HG03280 (cell line): Measurements from ENCODE around the gene MINDY3.
A peak's percentile ranks its signal among the peaks of the same experiment; 100 is the strongest.
"Not testable (repeated sequence)": the region's sequence is repeated elsewhere in the genome, so short reads cannot be mapped to it uniquely, and the experiment has no call there.

Experiments
- ATAC-seq: cut with Tn5 transposase; IDR thresholded peaks from one replicate; pipeline ENCODE4 v1.9.1; 2021; ENCODE audit warnings: mild to moderate bottlenecking, moderate library complexity; ENCODE audit not compliant: unreplicated experiment

MINDY3 gene

DNA sequence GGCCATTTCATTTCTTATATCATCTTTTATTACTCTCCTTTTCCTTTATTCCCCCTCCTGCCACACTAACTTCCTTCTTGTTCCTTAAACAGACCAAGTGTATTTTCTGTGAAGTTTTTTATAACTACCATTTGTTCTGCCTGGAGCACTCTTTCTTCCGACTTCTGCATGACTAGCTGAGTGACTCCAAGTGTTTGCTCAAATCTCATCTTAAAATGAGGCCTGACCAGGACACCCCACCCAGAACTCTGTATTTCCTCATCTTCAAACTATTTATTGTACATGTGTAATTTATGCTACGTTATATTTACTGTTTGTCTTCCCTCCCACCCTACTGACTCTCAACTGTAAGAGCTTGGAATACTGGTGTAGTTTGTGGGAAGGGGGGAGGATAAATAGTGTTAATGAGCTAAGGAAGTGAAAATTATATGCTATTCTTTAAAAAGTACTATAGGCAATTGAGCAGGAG lies 3.2 kb downstream of the MINDY3 start:
- no peak for ATAC-seq

DNA sequence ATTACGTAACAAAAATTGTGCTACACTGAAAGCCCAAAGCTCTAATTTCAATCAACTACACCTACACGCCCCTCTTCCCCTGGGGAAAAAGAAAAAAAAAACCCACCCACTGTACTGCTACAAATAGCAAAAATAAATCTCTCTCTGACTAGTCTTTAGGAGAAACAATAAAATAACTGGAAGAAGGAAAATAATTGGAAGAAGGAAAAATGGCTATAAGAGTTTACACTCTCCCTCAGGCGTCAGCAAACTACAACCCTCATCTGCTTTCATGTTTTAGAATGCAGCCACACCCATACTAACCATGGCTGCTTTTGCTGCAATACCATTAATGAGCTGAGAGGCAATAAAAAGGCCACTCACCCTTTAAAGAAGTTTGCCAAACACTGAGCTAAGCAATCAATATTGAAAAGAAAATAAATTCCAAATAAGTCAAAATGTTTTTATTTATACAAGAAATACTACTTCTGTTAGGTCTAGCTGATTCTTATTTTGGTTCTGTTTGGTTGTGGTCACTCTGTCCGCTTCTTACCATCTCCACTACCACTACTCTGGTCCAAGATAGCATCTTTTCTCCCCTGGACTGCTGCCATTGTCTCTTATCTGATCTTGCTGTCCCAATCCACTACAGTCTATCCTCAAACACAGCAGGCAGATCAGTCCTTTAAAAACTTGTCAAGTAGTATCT lies 3.8 kb downstream of the MINDY3 start:
- no peak for ATAC-seq

DNA sequence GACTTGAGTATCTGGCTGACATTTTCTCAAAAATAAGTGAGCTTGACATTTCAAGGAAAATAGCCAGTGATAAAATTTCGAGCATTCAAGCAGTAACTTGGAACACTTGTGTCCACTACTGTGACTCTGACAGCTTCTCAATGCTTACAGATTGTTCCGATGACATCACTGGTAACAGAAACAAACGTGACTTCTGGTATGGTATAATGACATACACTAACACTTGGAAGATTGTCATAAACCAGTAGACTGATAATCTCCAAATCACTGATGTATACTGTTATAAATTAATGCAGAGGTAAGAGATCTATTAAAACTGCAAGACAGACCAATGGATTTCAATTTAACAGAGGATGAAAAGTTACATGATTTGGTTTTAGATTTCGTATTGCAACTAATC lies 6.5 kb downstream of the MINDY3 start:
- ATAC-seq: no peak

DNA sequence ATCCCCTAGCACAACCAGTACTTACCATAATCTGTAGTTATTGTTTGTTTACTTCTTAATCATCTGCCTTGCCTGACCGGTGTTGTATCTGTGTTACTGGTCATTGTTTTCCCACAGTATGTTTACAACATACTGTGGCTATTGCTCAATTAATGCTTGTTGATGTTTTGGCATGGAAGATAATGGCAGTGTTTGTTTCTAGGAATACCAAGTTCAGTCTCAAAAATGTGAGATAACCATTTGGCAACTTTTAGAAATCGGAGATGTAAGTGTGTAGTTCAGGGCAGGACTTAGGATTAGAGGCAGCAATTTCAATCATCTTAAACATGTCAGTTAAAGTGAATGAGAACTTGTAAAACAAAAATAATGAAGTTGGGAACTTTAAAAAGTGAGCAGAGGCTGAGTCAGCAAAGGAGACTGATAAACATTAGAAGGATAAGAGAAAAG lies 8.2 kb downstream of the MINDY3 start:
- ATAC-seq: no peak

DNA sequence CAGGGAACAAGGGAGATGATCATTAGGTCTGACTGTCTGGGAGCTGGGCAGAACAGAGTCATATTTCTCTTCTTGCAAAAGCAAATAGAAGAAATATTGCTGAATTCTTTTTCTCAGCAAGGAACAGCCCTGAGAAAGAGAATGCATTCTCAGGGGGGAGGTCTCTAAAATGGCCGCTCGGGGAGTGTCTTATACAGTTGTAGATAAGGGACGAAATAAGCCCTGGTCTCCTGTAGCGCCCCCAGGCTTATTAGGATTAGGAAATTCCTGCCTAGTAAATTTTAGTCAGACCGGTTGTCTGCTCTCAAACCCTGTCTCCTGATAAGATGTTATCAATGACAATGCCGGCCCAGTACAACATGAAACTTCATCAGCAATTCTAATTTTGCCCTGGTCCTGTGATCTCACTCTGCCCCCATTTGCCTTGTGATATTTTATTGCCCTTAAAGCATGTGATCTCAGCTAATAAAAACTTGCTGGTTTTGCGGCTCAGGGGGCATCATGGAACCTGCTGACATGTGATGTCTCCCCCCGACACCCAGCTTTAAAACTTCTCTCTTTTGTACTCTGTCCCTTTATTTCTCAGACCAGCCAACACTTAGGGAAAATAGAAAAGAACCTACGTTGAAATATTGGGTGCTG lies 9.8 kb downstream of the MINDY3 start:
- not testable (repeated sequence) for ATAC-seq

DNA sequence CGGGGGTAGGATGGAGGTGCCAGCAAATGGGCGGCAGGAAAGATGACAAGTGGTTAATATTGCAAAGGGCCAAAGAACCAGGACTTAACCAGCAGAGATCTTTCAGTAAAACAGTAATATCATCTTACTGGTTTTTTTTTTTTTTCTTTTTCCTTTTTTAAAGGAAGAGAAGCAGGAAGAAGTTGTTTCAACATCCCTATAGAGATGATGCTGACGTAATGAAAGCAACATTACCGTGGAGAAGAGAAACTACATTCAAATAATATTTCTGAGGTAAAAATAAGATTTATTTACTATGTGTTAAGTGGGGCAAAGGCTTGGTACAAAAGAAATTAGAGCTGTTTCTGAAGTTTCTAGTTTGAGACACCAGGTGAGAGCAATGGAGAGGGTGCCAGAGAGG lies 11.0 kb downstream of the MINDY3 start:
- no peak for ATAC-seq

DNA sequence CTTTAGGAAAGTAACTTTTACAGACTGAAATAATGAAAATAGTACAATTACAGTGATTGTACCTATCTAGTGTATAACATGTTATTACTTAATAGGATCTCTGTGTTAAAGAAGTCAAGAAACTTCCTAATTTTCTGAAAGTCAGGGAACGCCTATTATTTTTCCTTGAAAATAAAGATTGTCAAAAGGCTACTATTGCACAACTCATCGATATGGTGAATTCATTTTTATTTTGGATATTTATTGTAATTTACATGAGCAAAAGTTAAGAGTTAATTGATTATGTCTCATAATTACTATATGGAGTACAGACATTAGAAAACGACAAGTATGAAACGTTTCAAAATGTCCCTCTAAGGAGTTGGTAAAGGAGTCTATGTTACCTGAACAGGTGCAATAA lies 12.8 kb downstream of the MINDY3 start:
- ATAC-seq: no peak

DNA sequence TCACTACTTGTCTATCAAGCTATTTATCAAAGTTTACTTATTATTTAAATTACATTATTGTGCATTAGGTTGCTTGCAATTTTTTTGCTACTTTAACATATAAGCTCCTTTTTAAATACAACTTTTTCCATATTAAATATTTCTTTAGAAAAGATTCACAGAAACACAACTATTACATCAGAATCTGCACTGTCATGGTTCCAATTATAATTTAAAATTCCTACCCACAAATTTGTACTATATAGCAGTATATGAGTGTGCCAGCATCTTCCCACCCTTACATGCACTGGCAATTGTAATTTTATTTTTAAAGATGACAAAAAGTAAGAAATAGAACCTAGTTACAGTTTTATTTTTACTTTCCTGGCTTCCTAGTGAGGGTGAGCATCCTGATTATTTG lies 15.8 kb downstream of the MINDY3 start:
- no peak for ATAC-seq

DNA sequence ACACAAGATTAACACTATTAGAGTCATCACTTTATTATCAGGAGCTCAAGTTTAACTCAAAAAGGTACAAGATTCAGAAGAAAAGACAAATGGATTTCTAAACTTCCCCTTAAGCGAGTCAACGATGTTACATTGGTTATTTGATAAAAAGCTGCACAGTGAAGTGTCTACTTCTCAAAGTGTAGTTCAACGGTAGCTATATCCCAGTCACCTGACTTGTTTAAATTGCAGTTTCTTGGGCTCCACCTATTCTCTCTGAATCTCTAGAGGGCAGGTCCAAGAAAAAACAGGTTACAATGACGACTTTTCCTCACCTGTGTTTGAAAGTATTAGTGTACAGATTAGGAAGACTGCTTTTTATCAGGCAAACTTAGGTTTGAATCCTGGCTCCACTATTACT lies 16.6 kb downstream of the MINDY3 start:
- no peak for ATAC-seq

DNA sequence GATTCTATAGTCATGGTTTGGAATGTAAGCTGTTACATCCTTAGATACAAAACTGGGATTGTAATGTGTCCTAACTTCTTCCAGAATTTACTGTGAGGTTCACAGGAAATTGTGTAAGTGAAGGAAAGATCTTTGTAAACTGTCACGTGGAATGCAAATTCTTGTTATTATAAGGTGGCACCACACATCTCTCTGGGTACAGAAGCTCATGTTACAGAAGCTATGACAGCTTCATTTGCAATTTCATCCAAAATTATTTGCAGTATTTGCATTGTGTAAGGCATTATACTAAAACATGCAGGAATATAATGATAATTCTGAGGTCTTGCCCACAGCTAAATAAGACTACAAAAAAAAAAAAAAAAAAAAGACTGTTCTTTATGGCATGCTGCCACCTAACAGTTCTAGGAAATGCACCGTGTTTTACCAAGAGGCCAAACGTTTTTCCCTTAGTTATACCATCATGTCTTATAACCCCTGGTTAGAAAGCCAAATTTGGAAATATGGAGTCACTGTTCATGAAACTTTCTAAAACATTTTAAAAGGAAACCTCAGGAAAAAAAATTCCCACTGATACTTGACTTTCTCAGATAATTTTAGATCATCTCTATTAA lies 17.6 kb downstream of the MINDY3 start:
- ATAC-seq: no peak

DNA sequence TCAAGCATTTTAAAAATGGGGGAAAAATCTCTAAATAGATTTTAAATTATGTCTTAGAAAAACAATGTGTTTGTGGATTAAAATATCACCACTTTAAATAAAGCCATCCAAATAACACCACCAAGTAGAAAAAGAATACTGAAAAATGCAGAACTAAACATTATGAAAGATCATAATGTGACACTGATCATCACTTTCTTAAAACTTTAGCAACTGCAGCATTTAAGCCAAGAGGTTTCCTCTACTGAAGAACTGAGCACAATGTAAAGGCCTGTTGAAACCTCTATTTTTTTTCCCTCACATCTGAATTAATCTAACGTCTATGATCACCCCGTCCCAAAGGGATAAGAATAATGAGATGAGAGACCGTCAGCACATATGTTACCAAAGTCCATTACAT lies 18.6 kb downstream of the MINDY3 start:
- no peak for ATAC-seq

DNA sequence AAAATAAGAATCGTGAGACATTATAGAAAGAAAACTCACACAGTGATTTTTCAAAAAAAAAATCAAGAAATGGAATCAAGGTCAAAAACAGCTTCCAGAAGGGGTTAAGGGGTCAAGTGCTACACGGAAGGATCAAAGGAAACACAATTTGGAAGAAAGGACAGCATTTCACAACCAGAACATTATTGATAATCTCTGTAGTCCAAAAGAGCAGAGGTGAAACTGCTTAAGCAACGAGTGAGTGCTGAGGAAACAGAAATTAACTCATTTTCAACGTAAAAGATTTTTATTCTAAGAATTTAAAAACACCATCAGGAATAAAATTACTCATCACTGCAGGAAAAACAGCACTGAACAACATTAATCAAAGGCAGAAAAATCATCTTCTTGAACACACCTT lies 23.5 kb downstream of the MINDY3 start:
- no peak for ATAC-seq

DNA sequence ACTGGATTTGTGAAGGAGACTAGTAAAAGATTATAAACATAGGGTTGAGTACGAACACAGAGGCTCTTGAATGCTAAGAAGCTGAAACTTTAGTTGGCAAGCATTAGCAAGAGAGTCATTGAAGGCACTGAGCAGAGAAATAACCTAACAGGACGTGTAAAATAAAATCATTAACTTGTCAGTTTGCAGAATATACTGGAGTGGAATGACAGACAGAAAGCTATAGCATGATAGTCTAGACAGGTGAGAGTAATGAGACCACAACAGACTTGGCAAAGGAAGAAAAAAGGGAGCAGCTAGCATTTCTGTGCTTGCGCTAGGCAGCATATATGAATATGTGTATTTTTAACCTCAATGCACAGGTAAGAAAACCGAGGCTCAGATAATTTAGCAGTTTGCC lies 30.8 kb downstream of the MINDY3 start:
- ATAC-seq: no peak

DNA sequence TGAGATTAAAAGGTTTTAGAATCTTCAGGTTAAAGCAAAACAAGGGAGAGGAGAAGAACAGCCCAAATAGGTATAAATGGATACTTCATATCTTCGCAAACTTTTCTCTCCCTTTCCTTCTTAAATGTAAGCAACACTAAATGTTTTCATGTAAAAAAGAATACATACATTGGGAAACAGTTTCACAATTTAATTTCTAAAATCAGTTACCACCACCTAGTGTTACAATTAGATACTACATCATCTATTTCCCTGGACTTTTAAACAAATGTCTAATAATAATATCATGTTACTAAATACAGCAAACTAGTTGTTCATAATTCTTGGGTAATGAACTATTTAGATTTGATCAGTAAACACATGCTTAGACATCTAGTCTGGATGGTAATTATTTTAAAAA lies 35.8 kb downstream of the MINDY3 start:
- no peak for ATAC-seq

DNA sequence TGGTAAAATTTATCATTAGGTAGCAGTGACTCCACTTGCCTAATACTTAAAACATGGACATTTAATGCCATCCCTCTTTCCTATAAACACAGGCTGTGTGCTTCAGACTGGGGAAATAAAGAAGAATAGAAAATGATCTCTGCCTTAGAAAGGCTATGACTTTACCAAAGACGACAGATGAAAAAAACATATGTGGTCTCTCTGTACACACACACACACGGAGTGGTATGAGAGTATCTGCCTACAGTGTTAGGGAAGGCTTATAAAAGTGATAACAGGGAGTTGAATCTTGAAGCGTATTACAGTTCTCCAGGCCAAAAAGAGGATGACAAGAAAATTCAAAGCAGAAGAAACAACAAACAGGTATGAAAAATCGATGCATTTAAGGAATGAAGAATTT lies 38.2 kb downstream of the MINDY3 start:
- no peak for ATAC-seq

DNA sequence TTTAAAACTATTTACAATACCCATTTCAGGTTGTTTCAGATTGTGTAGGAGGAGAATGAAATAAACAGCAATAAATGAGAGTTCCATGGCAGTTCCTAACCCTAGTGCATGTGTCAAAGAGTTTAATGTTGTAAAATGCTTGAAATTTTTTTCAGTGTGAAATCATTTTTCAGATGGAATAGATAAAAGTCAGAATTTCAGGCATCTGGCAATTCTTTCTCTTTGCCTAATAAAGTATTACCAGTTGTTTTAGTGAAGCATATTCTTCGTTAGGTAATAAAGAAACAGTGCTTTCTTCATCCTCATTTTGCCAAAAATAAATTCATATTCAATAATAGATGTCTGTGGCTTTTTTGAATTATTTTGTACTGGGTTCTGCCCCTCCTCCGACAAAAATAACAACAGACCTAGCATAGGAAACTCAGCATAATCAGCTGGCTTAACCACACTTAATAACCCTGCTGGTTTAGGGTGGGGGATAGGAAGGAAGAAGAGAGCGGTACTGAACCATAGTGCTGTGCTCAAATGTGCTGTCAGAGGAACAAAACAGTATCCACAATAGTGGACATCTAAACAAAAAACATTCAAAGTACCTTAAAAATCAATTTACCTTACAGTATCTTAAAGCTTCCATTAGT lies 39.1 kb downstream of the MINDY3 start:
- no peak for ATAC-seq

DNA sequence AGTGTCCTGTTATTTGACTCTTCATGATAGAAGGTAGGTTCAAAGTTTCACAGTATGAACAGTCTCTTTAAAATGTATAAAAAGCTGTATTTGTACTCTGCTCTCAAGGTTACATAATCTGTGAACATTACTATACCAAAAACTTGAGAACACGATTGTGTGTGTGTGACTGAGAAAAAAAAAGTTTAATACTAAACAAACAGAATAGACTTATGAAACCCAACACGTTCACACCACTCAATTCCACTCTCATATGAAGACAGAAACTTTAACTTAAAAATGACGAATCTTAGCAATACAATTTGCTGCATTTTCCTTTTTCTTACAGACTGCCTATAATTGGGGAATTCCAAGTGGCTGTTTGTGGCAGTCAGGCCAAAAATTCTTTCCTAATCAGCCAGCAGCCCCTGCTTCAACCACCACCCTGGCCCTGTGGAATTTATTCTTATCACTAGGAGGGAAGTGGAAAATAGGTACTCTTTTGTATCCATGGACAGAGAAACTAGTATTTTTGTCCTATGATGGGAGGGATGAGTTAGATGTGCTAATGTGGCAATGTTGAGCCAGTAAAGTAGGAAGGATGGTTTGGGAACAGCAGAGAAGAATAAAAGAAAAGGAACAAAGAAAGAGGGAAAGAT lies 42.8 kb downstream of the MINDY3 start:
- no peak for ATAC-seq

DNA sequence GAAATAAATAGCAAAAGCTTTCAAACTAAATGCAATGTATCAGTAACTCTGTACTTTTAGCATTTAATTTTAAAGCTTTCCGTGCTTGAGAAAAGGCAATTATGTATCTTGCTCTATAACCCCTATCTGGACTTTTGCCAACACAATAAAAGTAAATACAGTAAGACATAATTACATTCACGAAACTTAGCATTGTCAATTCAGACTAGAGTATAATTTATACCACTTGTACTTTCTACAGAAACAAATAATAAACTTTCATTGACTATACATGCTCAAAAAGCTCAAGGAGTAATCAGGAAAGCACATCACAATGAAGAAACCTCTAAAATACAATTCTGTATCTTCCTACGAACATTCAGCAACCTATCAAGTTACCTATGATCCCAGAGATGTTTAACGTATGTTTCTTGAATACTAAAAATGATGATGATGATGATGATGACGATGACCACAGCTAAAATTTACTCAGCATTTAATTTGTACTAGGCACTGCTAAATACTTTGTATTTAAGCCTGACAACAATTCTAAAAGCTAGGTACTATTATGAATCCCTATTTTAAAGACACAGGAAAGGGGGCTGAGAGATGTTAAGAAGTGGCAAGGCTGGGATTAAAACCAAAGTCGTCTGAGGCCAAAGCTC lies 44.9 kb downstream of the MINDY3 start:
- ATAC-seq: no peak

DNA sequence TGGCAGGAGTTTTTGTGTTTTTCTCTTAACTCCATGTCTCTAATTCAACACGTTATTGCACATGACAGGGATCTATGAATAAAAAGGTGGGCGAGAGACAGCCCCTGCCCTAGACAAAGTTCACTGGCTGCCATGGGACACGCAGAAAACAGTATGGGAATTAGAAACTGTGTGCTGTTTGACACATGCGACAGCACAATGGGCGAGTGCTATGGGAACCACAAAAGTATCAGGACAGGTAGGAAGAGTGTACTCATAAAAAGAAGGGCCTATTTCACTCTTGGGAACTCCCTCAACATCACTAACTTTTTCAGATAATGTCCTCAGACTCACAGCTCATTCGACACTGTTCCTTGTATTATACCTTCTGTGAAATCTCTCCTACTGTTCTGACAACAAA lies 45.7 kb downstream of the MINDY3 start:
- peak; percentile 61 for ATAC-seq

DNA sequence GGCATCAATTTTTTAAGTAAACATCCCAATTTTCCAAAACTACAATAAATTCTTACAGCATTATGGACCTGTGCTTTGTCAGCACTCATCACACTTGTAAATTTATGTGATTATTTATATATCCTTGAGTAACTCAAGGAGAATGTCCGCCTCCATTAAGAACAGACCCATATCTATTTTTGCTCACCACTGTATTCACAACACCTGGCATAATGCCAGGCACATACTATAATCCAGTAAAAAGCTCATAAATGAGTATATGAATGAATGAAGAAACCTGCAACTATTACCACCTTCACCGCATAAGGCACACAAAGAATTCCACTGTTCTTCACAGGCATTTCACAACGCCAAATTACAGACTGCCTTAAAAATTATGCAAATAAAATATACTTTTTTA lies 46.9 kb downstream of the MINDY3 start:
- no peak for ATAC-seq

DNA sequence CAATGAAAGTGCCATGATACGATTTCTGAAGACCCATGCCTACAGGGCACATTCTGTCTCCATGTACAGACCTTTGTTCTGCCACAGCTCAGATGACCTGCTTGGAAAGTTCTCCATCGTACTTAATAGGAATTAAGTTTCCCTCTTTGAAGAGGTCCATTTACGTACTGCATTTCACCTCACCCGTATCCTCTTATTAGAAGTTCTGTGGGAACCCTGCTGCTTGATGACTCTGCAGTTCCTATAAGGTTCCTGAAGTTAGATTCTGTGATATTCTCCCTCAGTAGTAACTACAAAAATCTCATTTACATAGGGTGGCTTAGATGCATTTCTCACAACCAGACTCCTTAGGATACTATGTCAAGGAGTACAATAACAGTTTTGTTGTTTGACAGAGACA lies 50.9 kb downstream of the MINDY3 start:
- ATAC-seq: no peak
